WTC11 (cell line): Measurements from ENCODE around the gene YDJC. TPM values are rescaled to one million over a fixed set of nuclear protein-coding genes. Genes with fewer than 3 reads are reported as not detected.

Experiments
- AFF4 ChIP-seq: sonication (generic); formaldehyde crosslinking; IDR thresholded peaks from 2 replicates; pipeline ENCODE4 v1.8.1; 2023; ENCODE audit warnings: mild to moderate bottlenecking, missing genetic modification reagents, borderline replicate concordance
- AR ChIP-seq: fragments of 250-450 bp; sonication (Bioruptor Pico); IDR thresholded peaks from 2 replicates; pipeline ENCODE4 v1.9.0; 2021; ENCODE audit warnings: mild to moderate bottlenecking
- ATF2 ChIP-seq: sonication (generic); formaldehyde crosslinking; IDR thresholded peaks from 2 replicates; pipeline ENCODE4 v1.8.1; 2022; ENCODE audit warnings: low read depth, missing genetic modification reagents, borderline replicate concordance
- ATF3 ChIP-seq: sonication (generic); formaldehyde crosslinking; conservative IDR thresholded peaks from 2 replicates; pipeline ENCODE4 v1.8.1; 2022; ENCODE audit warnings: mild to moderate bottlenecking, missing genetic modification reagents
- E2F5 ChIP-seq: sonication (generic); formaldehyde crosslinking; IDR thresholded peaks from 2 replicates; pipeline ENCODE4 v1.8.1; 2022; ENCODE audit warnings: mild to moderate bottlenecking, moderate library complexity, missing genetic modification reagents
- ELF4 ChIP-seq: sonication (generic); formaldehyde crosslinking; IDR thresholded peaks from 2 replicates; pipeline ENCODE4 v1.8.1; 2022; ENCODE audit warnings: low read depth, mild to moderate bottlenecking, moderate library complexity, missing genetic modification reagents
- EMX1 ChIP-seq: fragments of 250-450 bp; sonication (Bioruptor Pico); IDR thresholded peaks from 2 replicates; pipeline ENCODE4 v1.8.0; 2021; ENCODE audit warnings: mild to moderate bottlenecking
- ESRRA ChIP-seq: sonication (generic); formaldehyde crosslinking; IDR thresholded peaks from 2 replicates; pipeline ENCODE4 v1.8.1; 2022; ENCODE audit warnings: mild to moderate bottlenecking, missing genetic modification reagents, borderline replicate concordance
- FOXJ3 ChIP-seq: sonication (generic); formaldehyde crosslinking; IDR thresholded peaks from 2 replicates; pipeline ENCODE4 v1.9.0; 2021; ENCODE audit warnings: missing genetic modification reagents, mild to moderate bottlenecking, borderline replicate concordance
- FOXK1 ChIP-seq: sonication (generic); formaldehyde crosslinking; IDR thresholded peaks from 2 replicates; pipeline ENCODE4 v1.8.0; 2022; ENCODE audit warnings: mild to moderate bottlenecking, moderate library complexity, missing genetic modification reagents
- GTF2I ChIP-seq: fragments of 250-450 bp; sonication (Bioruptor Pico); conservative IDR thresholded peaks from 2 replicates; pipeline ENCODE4 v1.4.0; 2021; ENCODE audit warnings: mild to moderate bottlenecking
- IRF1 ChIP-seq: sonication (generic); formaldehyde crosslinking; IDR thresholded peaks from 2 replicates; pipeline ENCODE4 v1.8.0; 2023; ENCODE audit warnings: missing genetic modification reagents
- JAZF1 ChIP-seq: fragments of 250-450 bp; sonication (Bioruptor Pico); IDR thresholded peaks from 2 replicates; pipeline ENCODE4 v1.9.0; 2021; ENCODE audit warnings: moderate library complexity, mild to moderate bottlenecking, inconsistent platforms
- NR3C1 ChIP-seq: sonication (generic); formaldehyde crosslinking; conservative IDR thresholded peaks from 2 replicates; pipeline ENCODE4 v1.8.1; 2023; ENCODE audit warnings: low read depth, mild to moderate bottlenecking, missing genetic modification reagents
- PREB ChIP-seq: sonication (generic); formaldehyde crosslinking; IDR thresholded peaks from 2 replicates; pipeline ENCODE4 v1.8.1; 2022; ENCODE audit warnings: mild to moderate bottlenecking, missing genetic modification reagents, moderate library complexity, borderline replicate concordance
- RORB ChIP-seq: fragments of 250-450 bp; sonication (Bioruptor Pico); IDR thresholded peaks from 2 replicates; pipeline ENCODE4 v1.9.0; 2021; ENCODE audit warnings: mild to moderate bottlenecking
- TEAD1 ChIP-seq: sonication (generic); formaldehyde crosslinking; IDR thresholded peaks from 2 replicates; pipeline ENCODE4 v1.8.0; 2022; ENCODE audit warnings: mild to moderate bottlenecking, missing genetic modification reagents
- TEAD4 ChIP-seq: sonication (generic); formaldehyde crosslinking; IDR thresholded peaks from 2 replicates; pipeline ENCODE4 v1.8.0; 2022; ENCODE audit warnings: mild to moderate bottlenecking, missing genetic modification reagents
- TP53 ChIP-seq: sonication (generic); formaldehyde crosslinking; IDR thresholded peaks from 2 replicates; pipeline ENCODE4 v1.8.1; 2023; ENCODE audit warnings: mild to moderate bottlenecking, missing genetic modification reagents
- ZBTB21 ChIP-seq: sonication (generic); formaldehyde crosslinking; IDR thresholded peaks from 2 replicates; pipeline ENCODE4 v1.8.1; 2023; ENCODE audit warnings: mild to moderate bottlenecking, missing genetic modification reagents, borderline replicate concordance
- ZNF138 ChIP-seq: sonication (generic); formaldehyde crosslinking; conservative IDR thresholded peaks from 2 replicates; pipeline ENCODE4 v1.8.1; 2022; ENCODE audit warnings: mild to moderate bottlenecking, moderate library complexity, missing genetic modification reagents
- ZNF423 ChIP-seq: fragments of 250-450 bp; sonication (Bioruptor Pico); IDR thresholded peaks from 2 replicates; pipeline ENCODE4 v2.1.2; 2022; ENCODE audit warnings: mild to moderate bottlenecking, moderate library complexity
- total RNA-seq: library from RNA; stranded (reverse); gene quantifications from 3 replicates; pipeline ENCODE4 v1.2.3, GENCODE V29; 2021
- TF ChIP-seq, protein P1 (sequence below): fragments of 250-450 bp; sonication (Bioruptor Pico); IDR thresholded peaks from 2 replicates; pipeline ENCODE4 v1.9.0; 2021; ENCODE audit warnings: mild to moderate bottlenecking

Gene YDJC
- total RNA-seq, 1 experiment from 2014 or later = 39.8 TPM

GRCh38 chr22:21641789-21642583 is 12.2 kb upstream of the YDJC start, which contains the start of gene SDF2L1 (continued):
- TF ChIP-seq AFF4 (CRISPR knock-in tag) (no peak), ATF2 (CRISPR knock-in tag) (no peak), ATF3 (CRISPR knock-in tag) (no peak), TEAD4 (CRISPR knock-in tag) (no peak), ESRRA (CRISPR knock-in tag) (0 out of 2 replicates have a peak, but pooled peaks have one; percentile 38), ELF4 (CRISPR knock-in tag) (no peak), AR (CRISPR knock-in tag) (no peak), NR3C1 (no peak), EMX1 (CRISPR knock-in tag) (no peak), FOXK1 (CRISPR knock-in tag) (peak; percentile 16; the same call in 1 of the 2 replicates), ZNF423 (no peak), PREB (CRISPR knock-in tag) (no peak), FOXJ3 (CRISPR knock-in tag) (no peak), ZNF138 (CRISPR knock-in tag) (no peak), ZBTB21 (CRISPR knock-in tag) (no peak), E2F5 (CRISPR knock-in tag) (peak; percentile 87; the same call in 1 of the 2 replicates), IRF1 (CRISPR knock-in tag) (no peak), GTF2I (CRISPR knock-in tag) (no peak), TEAD1 (peak; percentile 29; the same call in 1 of the 2 replicates), JAZF1 (CRISPR knock-in tag) (no peak), RORB (CRISPR knock-in tag) (no peak), TP53 (no peak)
- TF ChIP-seq, protein P1, sequence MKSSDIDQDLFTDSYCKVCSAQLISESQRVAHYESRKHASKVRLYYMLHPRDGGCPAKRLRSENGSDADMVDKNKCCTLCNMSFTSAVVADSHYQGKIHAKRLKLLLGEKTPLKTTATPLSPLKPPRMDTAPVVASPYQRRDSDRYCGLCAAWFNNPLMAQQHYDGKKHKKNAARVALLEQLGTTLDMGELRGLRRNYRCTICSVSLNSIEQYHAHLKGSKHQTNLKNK (CRISPR knock-in tag) = no peak
